ENCODE results near the gene NRIP1. TPM values are rescaled to one million over a fixed set of nuclear protein-coding genes. Genes with fewer than 3 reads are reported as not detected.

The NRIP1 gene
- total RNA-seq, 1 donor from 2014 or later: 72.1 TPM

GRCh38 chr21:15071009-15071408, 6.2 kb upstream of the NRIP1 start:
- Mint-ChIP-seq H3K36me3 (ENCODE audit: low read depth, unreplicated experiment) (peaks cover 2% of the 10 kb centered on the region), H3K4me3 (ENCODE audit: unreplicated experiment) (no peak overlapping the region), H3K27ac (ENCODE audit: unreplicated experiment) (no peak overlapping the region), H3K27me3 (ENCODE audit: unreplicated experiment) (peaks cover 9% of the 10 kb centered on the region), H3K4me1 (ENCODE audit: unreplicated experiment) (peaks cover 5% of the 10 kb centered on the region), H3K9me3 (ENCODE audit: unreplicated experiment) (no peaks in the 10 kb centered on the region)
- no peak for DNase-seq (ENCODE audit: low spot score)
- TF ChIP-seq CTCF (IDR thresholded peaks at IDR 0.05; ENCODE audit: unreplicated experiment): no peak

GRCh38 chr21:15066123-15066575, 1.3 kb upstream of the NRIP1 start:
- no peak for DNase-seq (ENCODE audit: low spot score)
- Mint-ChIP-seq H3K27ac (ENCODE audit: unreplicated experiment) (peak overlapping the region; percentile 97), H3K27me3 (ENCODE audit: unreplicated experiment) (peaks cover 20% of the 10 kb centered on the region), H3K4me3 (ENCODE audit: unreplicated experiment) (peak overlapping the region; percentile 97), H3K4me1 (ENCODE audit: unreplicated experiment) (peaks cover 35% of the 10 kb centered on the region), H3K9me3 (ENCODE audit: unreplicated experiment) (no peaks in the 10 kb centered on the region), H3K36me3 (ENCODE audit: low read depth, unreplicated experiment) (peaks cover 12% of the 10 kb centered on the region)
- no peak for TF ChIP-seq CTCF (IDR thresholded peaks at IDR 0.05; ENCODE audit: unreplicated experiment)

GRCh38 chr21:15065392-15066122, 757 bp upstream of the NRIP1 start:
- Mint-ChIP-seq H3K27ac (ENCODE audit: unreplicated experiment) (peak overlapping the region; percentile 97), H3K36me3 (ENCODE audit: low read depth, unreplicated experiment) (peaks cover 12% of the 10 kb centered on the region), H3K9me3 (ENCODE audit: unreplicated experiment) (no peaks in the 10 kb centered on the region), H3K4me3 (ENCODE audit: unreplicated experiment) (peak overlapping the region; percentile 97), H3K4me1 (ENCODE audit: unreplicated experiment) (peaks cover 41% of the 10 kb centered on the region), H3K27me3 (ENCODE audit: unreplicated experiment) (peaks cover 20% of the 10 kb centered on the region)
- TF ChIP-seq CTCF (IDR thresholded peaks at IDR 0.05; ENCODE audit: unreplicated experiment): no peak
- DNase-seq (ENCODE audit: low spot score): peak; percentile 51

GRCh38 chr21:15063814-15064575, 805 bp downstream of the NRIP1 start:
- peak; percentile 59 for DNase-seq (ENCODE audit: low spot score)

More at GRCh38 chr21:15063814-15064575, 805 bp downstream of the NRIP1 start:
- Mint-ChIP-seq H3K4me3 (ENCODE audit: unreplicated experiment) (peak overlapping the region; percentile 96), H3K36me3 (ENCODE audit: low read depth, unreplicated experiment) (peaks cover 12% of the 10 kb centered on the region), H3K27ac (ENCODE audit: unreplicated experiment) (peak overlapping the region; percentile 94), H3K4me1 (ENCODE audit: unreplicated experiment) (peaks cover 53% of the 10 kb centered on the region), H3K27me3 (ENCODE audit: unreplicated experiment) (peaks cover 19% of the 10 kb centered on the region), H3K9me3 (ENCODE audit: unreplicated experiment) (no peaks in the 10 kb centered on the region)
- TF ChIP-seq CTCF (IDR thresholded peaks at IDR 0.05; ENCODE audit: unreplicated experiment): no peak
